Large intestine (tissue), 3 donors: ENCODE measurements around the gene SYT1. TPM values are rescaled to one million over a fixed set of nuclear protein-coding genes. Genes with fewer than 3 reads are reported as not detected.
A peak's percentile ranks its signal among the peaks of the same experiment; 100 is the strongest.

Experiments
- DNase-seq, 2 donors: peaks; one replicate each; pipeline versions ENCODE4 v3.0.0 to v3.0.0-alpha.2; 2013
- H3K27ac ChIP-seq: one replicate; pipeline ENCODE4 v1.5.1; 2013; ENCODE audit warnings: low read length
- H3K27me3 ChIP-seq: 2 replicates; pipeline ENCODE4 v1.6.1; 2013; ENCODE audit warnings: low read length; ENCODE audit not compliant: control insufficient read depth, insufficient read depth
- H3K36me3 ChIP-seq: 2 replicates; pipeline ENCODE4 v1.6.1; 2013; ENCODE audit warnings: low read length; ENCODE audit not compliant: control insufficient read depth, insufficient read depth
- H3K4me1 ChIP-seq: one replicate; pipeline ENCODE4 v1.6.1; 2013; ENCODE audit warnings: low read length; ENCODE audit not compliant: control insufficient read depth, insufficient read depth
- H3K4me3 ChIP-seq: one replicate; pipeline ENCODE4 v1.5.1; 2013; ENCODE audit warnings: low read length
- H3K9me3 ChIP-seq: one replicate; pipeline ENCODE4 v1.6.1; 2013; ENCODE audit warnings: mild to moderate bottlenecking, low read depth, low read length, moderate library complexity; ENCODE audit not compliant: control insufficient read depth
- WGBS: methylation state at CpG from one replicate; pipeline ENCODE4 v1.1.5; 2013; ENCODE audit warnings: low lambda C conversion rate; ENCODE audit not compliant: insufficient coverage; 5-methylcytosine and 5-hydroxymethylcytosine counted together
- polyA plus RNA-seq: library from polyadenylated mRNA; unstranded; fragments of 120-200 nt; gene quantifications from one replicate; pipeline ENCODE4 v1.2.1, GENCODE V29; 2013

Gene SYT1
- polyA plus RNA-seq, 1 donor = 12.6 TPM

GRCh38 chr12:79356216-79356615 is 491.6 kb downstream of the SYT1 start:
- no peaks in the 10 kb centered on the region for H3K9me3 ChIP-seq
- 86% methylated on average over 1 of the region's 1 CpG for WGBS
- no peaks in the 10 kb centered on the region for H3K27me3 ChIP-seq
- no peak for DNase-seq
- no peaks in the 10 kb centered on the region for H3K4me1 ChIP-seq
- H3K27ac ChIP-seq = no peak overlapping the region
- no peak overlapping the region for H3K4me3 ChIP-seq
- no peaks in the 10 kb centered on the region for H3K36me3 ChIP-seq

- Histone ChIP-seq H3K27me3 (no peaks in the 10 kb centered on the region), H3K4me1 (no peaks in the 10 kb centered on the region), H3K9me3 (no peaks in the 10 kb centered on the region), H3K36me3 (no peaks in the 10 kb centered on the region), H3K4me3 (no peak overlapping the region), H3K27ac (no peak overlapping the region)
- no peak for DNase-seq
These were observed 492.5 kb downstream of the SYT1 start for GRCh38 chr12:79357048-79357447.

DNA sequence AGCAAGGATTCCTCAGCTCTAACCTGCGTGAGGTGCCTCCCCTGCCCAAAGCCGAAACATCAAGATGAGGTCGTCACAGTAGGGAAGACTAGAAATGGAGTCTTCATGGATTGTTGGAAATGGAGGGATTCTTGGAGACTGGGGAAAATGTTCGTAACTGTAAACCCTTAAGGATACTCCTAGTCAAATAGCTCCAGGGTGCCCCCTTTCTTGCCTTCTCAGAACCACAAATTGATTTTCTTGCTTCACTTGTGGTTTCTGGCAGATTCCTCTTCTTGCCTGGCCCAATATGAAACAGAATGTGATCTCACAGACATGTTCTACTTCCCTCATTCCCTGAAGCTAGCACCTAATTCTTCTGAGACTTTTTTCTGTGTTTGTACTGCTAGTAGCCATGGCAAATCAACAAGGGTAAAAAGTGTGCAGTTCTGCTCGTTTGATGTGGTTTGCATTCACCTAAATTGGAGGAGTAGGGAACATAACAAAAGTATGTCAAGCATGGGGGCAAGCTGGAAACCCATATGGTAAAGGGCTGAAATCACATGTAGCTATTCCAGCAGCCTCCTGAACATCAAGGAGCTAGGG is 494.2 kb downstream of the SYT1 start:
- no peaks in the 10 kb centered on the region for H3K27me3 ChIP-seq

GRCh38 chr12:79360286-79360685 is 495.7 kb downstream of the SYT1 start:
- no peaks in the 10 kb centered on the region for H3K27me3 ChIP-seq
- no peak overlapping the region for H3K4me3 ChIP-seq
- no peak for DNase-seq
- H3K4me1 ChIP-seq = peaks cover 14% of the 10 kb centered on the region
- H3K36me3 ChIP-seq = no peaks in the 10 kb centered on the region
- no peaks in the 10 kb centered on the region for H3K9me3 ChIP-seq
- H3K27ac ChIP-seq = no peak overlapping the region
- WGBS = 40% methylated on average over 1 of the region's 1 CpG

More for the DNA sequence above, 494.2 kb downstream of the SYT1 start:
- no CpG with 5 or more reads among the region's 5 CpGs for WGBS
- DNase-seq = no peak
- Histone ChIP-seq H3K4me3 (no peak overlapping the region), H3K4me1 (peaks cover 6% of the 10 kb centered on the region), H3K27ac (no peak overlapping the region), H3K36me3 (no peaks in the 10 kb centered on the region), H3K9me3 (no peaks in the 10 kb centered on the region)

GRCh38 chr12:79360936-79361335 is 496.4 kb downstream of the SYT1 start:
- H3K9me3 ChIP-seq = no peaks in the 10 kb centered on the region
- H3K36me3 ChIP-seq = no peaks in the 10 kb centered on the region
- no peak overlapping the region for H3K4me3 ChIP-seq
- no peak overlapping the region for H3K27ac ChIP-seq
- no peaks in the 10 kb centered on the region for H3K27me3 ChIP-seq
- no peak for DNase-seq
- H3K4me1 ChIP-seq = peaks cover 14% of the 10 kb centered on the region

DNA sequence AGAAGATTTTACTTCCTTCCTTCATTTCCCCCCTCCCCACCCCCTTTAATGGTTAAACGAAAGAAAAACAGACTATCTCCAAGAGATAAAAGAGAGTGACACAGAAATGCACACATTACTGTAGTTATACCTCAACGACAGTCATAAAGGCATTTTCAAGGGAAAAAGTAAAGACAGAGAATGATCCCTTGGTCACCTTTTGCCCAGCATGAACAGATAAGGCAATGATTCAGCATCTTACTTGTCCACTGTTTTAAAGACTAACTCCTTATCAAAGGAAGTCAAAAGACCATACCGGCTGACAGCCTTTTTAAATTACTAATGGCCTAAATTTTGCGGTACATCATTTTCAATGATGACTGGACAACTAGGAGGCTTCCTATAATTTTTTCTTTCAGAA is 499.6 kb downstream of the SYT1 start:
- Histone ChIP-seq H3K27me3 (no peaks in the 10 kb centered on the region), H3K9me3 (no peaks in the 10 kb centered on the region), H3K4me3 (no peak overlapping the region), H3K36me3 (no peaks in the 10 kb centered on the region), H3K4me1 (peaks cover 18% of the 10 kb centered on the region), H3K27ac (no peak overlapping the region)
- WGBS = 40% methylated on average over 2 of the region's 4 CpGs
- DNase-seq = peak; percentile 41 to 64

- Histone ChIP-seq H3K27me3 (no peaks in the 10 kb centered on the region), H3K9me3 (peaks cover 3% of the 10 kb centered on the region), H3K27ac (no peak overlapping the region), H3K4me3 (no peak overlapping the region), H3K36me3 (no peaks in the 10 kb centered on the region), H3K4me1 (peaks cover 18% of the 10 kb centered on the region)
- no CpG with 5 or more reads among the region's 2 CpGs for whole genome bisulfite sequencing
- DNase-seq = no peak
These were observed 501.8 kb downstream of the SYT1 start for GRCh38 chr12:79366374-79366773.

- no peaks in the 10 kb centered on the region for H3K36me3 ChIP-seq
- peaks cover 3% of the 10 kb centered on the region for H3K9me3 ChIP-seq
- 100% methylated on average over 1 of the region's 3 CpGs for WGBS
- H3K4me1 ChIP-seq = peaks cover 18% of the 10 kb centered on the region
- H3K27me3 ChIP-seq = no peaks in the 10 kb centered on the region
- no peak for DNase-seq
- no peak overlapping the region for H3K27ac ChIP-seq
- H3K4me3 ChIP-seq = no peak overlapping the region
These were observed 502.5 kb downstream of the SYT1 start for GRCh38 chr12:79367032-79367589.

DNA sequence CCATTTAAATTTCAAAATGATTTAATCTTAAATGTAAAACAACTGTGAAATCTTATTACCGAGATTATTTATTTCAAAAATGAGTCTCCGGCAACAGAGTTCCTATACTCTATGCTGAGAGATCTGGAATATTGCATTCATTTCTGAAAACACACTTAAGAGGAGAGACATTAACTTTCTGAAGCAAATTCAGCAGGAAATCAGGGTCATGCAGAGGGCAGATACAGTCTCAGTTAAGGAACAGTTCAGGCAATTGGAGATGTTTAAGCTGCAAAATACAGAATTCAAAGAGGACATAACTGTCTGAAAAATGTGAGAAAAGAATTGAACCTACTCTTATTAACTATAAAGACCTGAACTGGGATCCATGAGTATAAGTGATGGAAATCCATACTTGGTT is 505.4 kb downstream of the SYT1 start:
- Histone ChIP-seq H3K27me3 (no peaks in the 10 kb centered on the region), H3K27ac (no peak overlapping the region), H3K4me1 (peaks cover 5% of the 10 kb centered on the region), H3K4me3 (no peak overlapping the region), H3K36me3 (no peaks in the 10 kb centered on the region), H3K9me3 (peaks cover 3% of the 10 kb centered on the region)
- DNase-seq = no peak
- no CpG with 5 or more reads among the region's 2 CpGs for WGBS

DNA sequence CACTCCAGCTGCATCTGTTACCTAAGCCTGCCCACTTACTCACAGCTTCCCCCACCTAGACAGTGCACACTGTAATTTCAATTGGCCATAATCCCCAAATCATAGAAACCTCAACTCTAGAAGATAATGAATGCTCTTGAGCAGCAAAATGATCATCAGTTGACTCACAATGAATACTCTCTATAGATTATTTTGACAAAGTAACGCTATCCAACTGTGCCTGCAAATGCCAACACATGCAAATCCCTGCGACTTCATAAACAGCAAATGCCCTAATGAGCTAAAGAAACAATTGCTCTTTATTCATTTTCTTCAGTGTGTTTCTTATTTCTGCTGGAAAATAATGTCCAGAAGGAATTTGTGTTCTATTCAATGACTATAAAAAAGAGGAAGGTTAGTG is 506.7 kb downstream of the SYT1 start:
- Histone ChIP-seq H3K36me3 (no peaks in the 10 kb centered on the region), H3K4me3 (no peak overlapping the region), H3K9me3 (peaks cover 3% of the 10 kb centered on the region), H3K4me1 (peaks cover 8% of the 10 kb centered on the region), H3K27ac (no peak overlapping the region), H3K27me3 (no peaks in the 10 kb centered on the region)
- DNase-seq = no peak
- WGBS = 93% methylated on average over 2 of the region's 2 CpGs

GRCh38 chr12:79373896-79374499 is 509.4 kb downstream of the SYT1 start:
- Histone ChIP-seq H3K27ac (no peak overlapping the region), H3K4me3 (no peak overlapping the region), H3K4me1 (peaks cover 8% of the 10 kb centered on the region), H3K9me3 (peaks cover 3% of the 10 kb centered on the region), H3K27me3 (no peaks in the 10 kb centered on the region), H3K36me3 (no peaks in the 10 kb centered on the region)
- WGBS = 75% methylated on average over 1 of the region's 5 CpGs
- no peak for DNase-seq
